Neural progenitor cell (in vitro differentiated cells): ENCODE measurements around the gene RND2. TPM values are rescaled to one million over a fixed set of nuclear protein-coding genes. Genes with fewer than 3 reads are reported as not detected.

ENCODE experiments used
- DNase-seq: peaks from one replicate; pipeline ENCODE4 v3.0.0-alpha.2; 2016; ENCODE audit warnings: low spot score
- H2AFZ ChIP-seq: fragments of 200-600 bp; sonication (generic); replicated peaks from 2 replicates; pipeline ENCODE4 v1.6.1; 2016; ENCODE audit warnings: antibody characterized with exemption
- H3F3A ChIP-seq: fragments of 200-600 bp; sonication (generic); 2 replicates; pipeline ENCODE4 v1.6.1; 2016; ENCODE audit warnings: antibody characterized with exemption, low read depth
- H3K27ac ChIP-seq: fragments of 200-600 bp; sonication (generic); 2 replicates; pipeline ENCODE4 v1.5.1; 2016; ENCODE audit warnings: mild to moderate bottlenecking
- H3K27me3 ChIP-seq: fragments of 200-600 bp; sonication (generic); 2 replicates; pipeline ENCODE4 v1.6.1; 2016; ENCODE audit warnings: mild to moderate bottlenecking, moderate library complexity
- H3K36me3 ChIP-seq: fragments of 200-600 bp; sonication (generic); 2 replicates; pipeline ENCODE4 v1.5.1; 2016
- H3K4me1 ChIP-seq: fragments of 200-600 bp; sonication (generic); 2 replicates; pipeline ENCODE4 v1.6.1; 2016; ENCODE audit warnings: mixed run types
- H3K4me2 ChIP-seq: fragments of 200-600 bp; sonication (generic); 2 replicates; pipeline ENCODE4 v1.6.1; 2016
- H3K4me3 ChIP-seq: fragments of 200-600 bp; sonication (generic); 2 replicates; pipeline ENCODE4 v1.5.1; 2016
- H3K79me2 ChIP-seq: fragments of 200-600 bp; sonication (generic); 2 replicates; pipeline ENCODE4 v1.6.1; 2016; ENCODE audit warnings: low read depth
- H3K9ac ChIP-seq: fragments of 200-600 bp; sonication (generic); 2 replicates; pipeline ENCODE4 v1.6.1; 2016
- H3K9me3 ChIP-seq: fragments of 200-600 bp; sonication (generic); 2 replicates; pipeline ENCODE4 v1.5.1; 2016; ENCODE audit warnings: low read depth
- H4K20me1 ChIP-seq: fragments of 200-600 bp; sonication (generic); 2 replicates; pipeline ENCODE4 v1.6.1; 2016; ENCODE audit warnings: low read depth
- H3K27ac Mint-ChIP-seq: 3 replicates; pipeline ENCODE4 v1.8.0; 2021; ENCODE audit warnings: mixed read lengths
- H3K27me3 Mint-ChIP-seq: 2 replicates; pipeline ENCODE4 v1.8.0; 2022; ENCODE audit warnings: low read depth, mild to moderate bottlenecking, inconsistent platforms, moderate library complexity, mixed read lengths; ENCODE audit not compliant: insufficient read depth
- H3K36me3 Mint-ChIP-seq: 3 replicates; pipeline ENCODE4 v1.8.0; 2021; ENCODE audit warnings: mixed read lengths
- H3K4me1 Mint-ChIP-seq: 3 replicates; pipeline ENCODE4 v1.8.0; 2021; ENCODE audit warnings: mixed read lengths
- H3K4me3 Mint-ChIP-seq: 3 replicates; pipeline ENCODE4 v1.8.0; 2021; ENCODE audit warnings: mild to moderate bottlenecking, moderate library complexity, mixed read lengths
- H3K9me3 Mint-ChIP-seq: 3 replicates; pipeline ENCODE4 v1.8.0; 2020; ENCODE audit warnings: mixed read lengths
- EZH2 ChIP-seq: fragments of 200-600 bp; sonication (generic); IDR thresholded peaks from 2 replicates; pipeline ENCODE4 v1.6.1; 2017; ENCODE audit warnings: antibody characterized with exemption, mild to moderate bottlenecking, moderate library complexity
- EZH2phosphoT487 ChIP-seq: fragments of 200-600 bp; sonication (generic); IDR thresholded peaks from 2 replicates; pipeline ENCODE4 v1.6.1; 2017; ENCODE audit warnings: antibody characterized with exemption
- total RNA-seq: library from RNA; depleted of rRNA; stranded (reverse); fragments of >200 nt; gene quantifications from 2 replicates; pipeline ENCODE4 v1.2.3, GENCODE V29; 2015; ENCODE audit warnings: low replicate concordance
- TF ChIP-seq, protein P1 (sequence below): fragments of 200-600 bp; sonication (generic); IDR thresholded peaks from 2 replicates; pipeline ENCODE4 v1.5.1; 2017; ENCODE audit warnings: antibody characterized with exemption, mild to moderate bottlenecking

Gene RND2
- total RNA-seq, 1 donor from 2014 or later = 35.0 TPM

- Histone ChIP-seq H3K36me3 (no peaks in the 10 kb centered on the region), H3K4me1 (peaks cover 26% of the 10 kb centered on the region), H3K9ac (no peak overlapping the region), H3F3A (peaks cover 32% of the 10 kb centered on the region), H3K79me2 (peaks cover 16% of the 10 kb centered on the region), H3K4me2 (peak overlapping the region; percentile 90), H4K20me1 (no peaks in the 10 kb centered on the region), H2AFZ (no peak overlapping the region), H3K4me3 (no peak overlapping the region), H3K27me3 (no peaks in the 10 kb centered on the region), H3K9me3 (no peaks in the 10 kb centered on the region), H3K27ac (no peak overlapping the region)
- peaks cover 2% of the 10 kb centered on the region for H3K9me3 Mint-ChIP-seq
- TF ChIP-seq EZH2 = no peak
- TF ChIP-seq, protein P1, sequence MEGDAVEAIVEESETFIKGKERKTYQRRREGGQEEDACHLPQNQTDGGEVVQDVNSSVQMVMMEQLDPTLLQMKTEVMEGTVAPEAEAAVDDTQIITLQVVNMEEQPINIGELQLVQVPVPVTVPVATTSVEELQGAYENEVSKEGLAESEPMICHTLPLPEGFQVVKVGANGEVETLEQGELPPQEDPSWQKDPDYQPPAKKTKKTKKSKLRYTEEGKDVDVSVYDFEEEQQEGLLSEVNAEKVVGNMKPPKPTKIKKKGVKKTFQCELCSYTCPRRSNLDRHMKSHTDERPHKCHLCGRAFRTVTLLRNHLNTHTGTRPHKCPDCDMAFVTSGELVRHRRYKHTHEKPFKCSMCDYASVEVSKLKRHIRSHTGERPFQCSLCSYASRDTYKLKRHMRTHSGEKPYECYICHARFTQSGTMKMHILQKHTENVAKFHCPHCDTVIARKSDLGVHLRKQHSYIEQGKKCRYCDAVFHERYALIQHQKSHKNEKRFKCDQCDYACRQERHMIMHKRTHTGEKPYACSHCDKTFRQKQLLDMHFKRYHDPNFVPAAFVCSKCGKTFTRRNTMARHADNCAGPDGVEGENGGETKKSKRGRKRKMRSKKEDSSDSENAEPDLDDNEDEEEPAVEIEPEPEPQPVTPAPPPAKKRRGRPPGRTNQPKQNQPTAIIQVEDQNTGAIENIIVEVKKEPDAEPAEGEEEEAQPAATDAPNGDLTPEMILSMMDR = no peak
- TF ChIP-seq EZH2phosphoT487 = no peak
- no peak for DNase-seq
- H3K4me1 Mint-ChIP-seq = peaks cover 29% of the 10 kb centered on the region
- peak overlapping the region; percentile 54 for H3K27ac Mint-ChIP-seq
- H3K4me3 Mint-ChIP-seq = peak overlapping the region; percentile 47
- peaks cover 15% of the 10 kb centered on the region for H3K36me3 Mint-ChIP-seq
- peaks cover 12% of the 10 kb centered on the region for H3K27me3 Mint-ChIP-seq
These were observed 2.3 kb downstream of the RND2 start for GRCh38 chr17:43027091-43028032.

DNA sequence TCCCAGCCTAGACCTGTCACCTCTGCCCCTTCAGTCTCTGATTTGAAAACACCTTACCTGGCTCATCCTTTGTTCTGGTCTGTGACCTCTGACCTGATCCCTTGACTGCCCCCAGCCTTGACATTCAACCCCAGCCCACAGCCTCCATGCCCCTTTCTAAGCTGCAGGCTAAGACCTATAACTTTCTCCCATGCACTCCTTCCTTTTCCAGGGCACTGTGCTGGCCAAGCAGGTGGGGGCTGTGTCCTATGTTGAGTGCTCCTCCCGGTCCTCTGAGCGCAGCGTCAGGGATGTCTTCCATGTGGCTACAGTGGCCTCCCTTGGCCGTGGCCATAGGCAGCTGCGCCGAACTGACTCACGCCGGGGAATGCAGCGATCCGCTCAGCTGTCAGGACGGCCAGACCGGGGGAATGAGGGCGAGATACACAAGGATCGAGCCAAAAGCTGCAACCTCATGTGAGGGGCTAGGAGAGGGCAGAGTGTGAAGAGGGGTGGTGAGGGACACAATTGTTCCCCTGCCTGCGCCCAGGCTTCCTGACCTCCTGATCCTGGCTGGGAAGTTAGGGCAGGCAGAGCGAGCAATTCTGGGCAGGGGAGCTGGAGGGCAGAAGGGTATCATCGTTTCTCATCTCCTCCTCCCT, 3.3 kb downstream of the RND2 start:
- Histone ChIP-seq H3K9ac (no peak overlapping the region), H4K20me1 (no peaks in the 10 kb centered on the region), H2AFZ (no peak overlapping the region), H3K27ac (no peak overlapping the region), H3K27me3 (no peaks in the 10 kb centered on the region), H3K4me1 (peaks cover 30% of the 10 kb centered on the region), H3K4me2 (no peak overlapping the region), H3F3A (peaks cover 40% of the 10 kb centered on the region), H3K36me3 (no peaks in the 10 kb centered on the region), H3K79me2 (peaks cover 16% of the 10 kb centered on the region), H3K9me3 (no peaks in the 10 kb centered on the region), H3K4me3 (no peak overlapping the region)
- Mint-ChIP-seq H3K4me3 (no peak overlapping the region), H3K4me1 (peaks cover 33% of the 10 kb centered on the region), H3K27ac (no peak overlapping the region), H3K9me3 (peaks cover 2% of the 10 kb centered on the region), H3K27me3 (peaks cover 14% of the 10 kb centered on the region), H3K36me3 (peaks cover 15% of the 10 kb centered on the region)
- TF ChIP-seq, protein P1 = no peak
- no peak for TF ChIP-seq EZH2
- no peak for TF ChIP-seq EZH2phosphoT487
- no peak for DNase-seq

DNA sequence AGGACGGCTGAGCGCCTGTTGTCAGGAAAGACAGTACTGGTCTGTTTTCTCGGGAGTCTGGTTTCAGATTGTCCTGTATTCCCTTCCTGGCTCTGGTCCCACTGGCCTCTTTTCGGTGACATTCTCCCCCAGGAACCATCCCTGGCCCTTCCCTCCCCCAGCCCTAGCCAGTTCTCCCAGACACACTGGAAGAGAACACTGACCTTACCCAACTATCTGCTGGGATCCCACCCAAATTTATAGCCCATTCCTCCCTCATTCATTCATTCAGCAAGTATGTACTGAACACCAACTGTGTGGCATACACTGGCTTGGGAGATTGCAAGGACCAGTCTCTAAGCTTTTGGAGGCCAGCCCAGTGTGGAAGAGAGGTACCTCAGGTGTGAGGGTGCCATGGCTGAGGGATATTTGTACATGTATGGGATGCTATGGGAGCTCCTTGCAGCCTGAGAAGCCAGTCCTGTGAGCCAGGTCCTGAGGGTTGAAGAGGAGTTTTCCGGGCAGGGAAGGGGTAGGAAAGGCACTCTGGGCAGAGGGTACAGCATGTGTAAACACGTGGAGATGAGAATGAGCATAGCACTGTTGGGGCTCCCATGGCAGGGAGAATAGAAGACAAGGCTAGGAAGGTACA, 5.2 kb downstream of the RND2 start:
- no peak for DNase-seq
- Histone ChIP-seq H3K27ac (no peak overlapping the region), H3K79me2 (peaks cover 16% of the 10 kb centered on the region), H3K4me3 (no peak overlapping the region), H3K4me1 (peaks cover 49% of the 10 kb centered on the region), H3K27me3 (no peaks in the 10 kb centered on the region), H3K4me2 (no peak overlapping the region), H3F3A (peaks cover 43% of the 10 kb centered on the region), H4K20me1 (no peaks in the 10 kb centered on the region), H2AFZ (no peak overlapping the region), H3K9ac (no peak overlapping the region), H3K9me3 (no peaks in the 10 kb centered on the region), H3K36me3 (no peaks in the 10 kb centered on the region)
- Mint-ChIP-seq H3K9me3 (no peaks in the 10 kb centered on the region), H3K4me1 (peaks cover 48% of the 10 kb centered on the region), H3K27ac (peak overlapping the region; percentile 4), H3K4me3 (no peak overlapping the region), H3K27me3 (peaks cover 9% of the 10 kb centered on the region), H3K36me3 (peaks cover 15% of the 10 kb centered on the region)
- TF ChIP-seq, protein P1 = no peak
